SHP77 (cell line): Measurements from ENCODE around the gene STPG1.

Experiments used
- DNase-seq, 2 experiments: peaks; one replicate each; lab custom pipeline; 2025; lab: John Stamatoyannopoulos, UW

Gene STPG1

GRCh38 chr1:24392982-24393650 lies 20.5 kb downstream of the STPG1 start:
- DNase-seq = no peak

DNA sequence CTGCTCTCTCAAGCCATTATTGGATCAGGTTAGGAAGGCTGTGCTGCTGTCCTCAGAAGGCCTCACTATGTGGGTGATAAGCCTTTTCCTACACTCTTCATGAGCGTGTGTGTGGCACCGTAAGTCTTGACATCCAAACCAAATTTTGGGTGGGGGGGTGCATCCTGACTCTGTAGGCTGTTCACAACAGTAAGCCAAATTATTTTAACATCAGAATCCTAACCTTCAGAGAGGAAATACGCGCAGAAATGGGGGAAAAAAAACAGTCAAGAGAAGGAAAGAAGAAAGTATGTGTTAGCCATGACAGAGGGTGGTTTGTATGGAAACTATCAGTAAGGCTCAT lies 21.0 kb downstream of the STPG1 start:
- DNase-seq = no peak

GRCh38 chr1:24391882-24392603 lies 21.5 kb downstream of the STPG1 start:
- DNase-seq = peak; percentile 25 to 34

DNA sequence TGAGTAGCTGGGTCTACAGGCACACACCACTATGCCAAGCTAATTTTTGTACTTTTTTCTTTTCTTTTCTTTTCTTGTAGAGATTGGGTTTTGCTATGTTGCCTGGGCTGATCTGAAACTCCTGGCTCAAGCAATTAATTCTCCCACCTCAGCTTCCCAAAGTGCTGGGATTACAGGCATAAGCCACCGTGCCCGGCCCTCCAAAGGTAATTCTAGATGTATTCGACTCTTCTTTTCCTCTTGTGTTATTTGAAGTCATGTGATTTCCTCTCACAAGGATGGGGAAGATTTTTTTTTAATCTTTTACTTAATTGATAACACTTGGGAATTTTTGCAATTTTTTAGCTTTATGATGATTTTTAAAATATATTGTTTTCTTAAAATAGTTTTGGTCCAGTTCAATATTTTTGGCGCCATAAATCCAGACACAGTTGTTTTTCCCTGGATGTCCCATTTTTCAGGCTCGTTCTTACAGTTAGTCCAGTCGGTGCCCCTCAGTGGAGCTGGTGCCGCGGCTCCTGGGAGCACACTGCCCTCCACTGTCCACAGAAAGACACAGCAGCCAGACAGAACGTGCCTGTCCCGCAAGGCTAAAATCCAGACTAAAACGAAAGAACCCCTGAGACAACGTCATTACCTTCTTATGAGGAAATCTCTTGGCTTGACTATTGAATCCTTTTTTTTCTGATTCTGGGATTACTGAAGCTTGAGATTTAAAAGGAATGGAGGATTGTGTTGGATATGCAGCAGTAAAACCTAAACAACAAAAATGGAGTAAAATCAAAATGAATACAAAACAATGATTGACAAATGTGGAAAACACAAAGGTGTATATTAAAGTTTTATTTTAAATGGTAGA lies 22.4 kb downstream of the STPG1 start:
- DNase-seq = peak; percentile 19 to 55

GRCh38 chr1:24389231-24389678 lies 24.3 kb downstream of the STPG1 start:
- no peak for DNase-seq

DNA sequence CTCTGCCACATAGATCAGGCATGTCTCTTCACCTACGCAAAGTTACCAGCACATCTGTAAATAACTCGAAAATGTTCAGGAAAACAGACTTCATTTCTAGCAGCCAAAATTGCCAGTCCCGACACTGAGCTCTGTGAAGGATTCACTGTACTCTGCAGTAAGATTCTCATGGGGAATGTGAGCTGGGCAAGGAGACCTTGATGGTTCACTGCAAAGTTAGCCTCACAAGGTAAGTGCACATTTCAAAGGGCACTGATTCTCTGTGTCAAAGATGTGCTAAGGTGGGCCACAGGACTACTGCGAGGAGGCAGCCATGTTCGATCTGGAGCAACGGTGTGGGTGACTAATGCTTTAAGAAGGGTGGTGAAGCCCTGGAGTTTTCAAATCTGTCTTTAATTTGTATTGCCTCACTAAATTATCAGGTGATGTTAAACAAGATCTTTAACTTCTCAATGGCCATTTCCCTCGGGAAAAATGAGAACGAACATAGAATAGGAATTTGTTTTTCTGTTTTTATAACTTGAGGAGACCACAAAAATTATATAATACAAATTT lies 25.2 kb downstream of the STPG1 start:
- DNase-seq = no peak

DNA sequence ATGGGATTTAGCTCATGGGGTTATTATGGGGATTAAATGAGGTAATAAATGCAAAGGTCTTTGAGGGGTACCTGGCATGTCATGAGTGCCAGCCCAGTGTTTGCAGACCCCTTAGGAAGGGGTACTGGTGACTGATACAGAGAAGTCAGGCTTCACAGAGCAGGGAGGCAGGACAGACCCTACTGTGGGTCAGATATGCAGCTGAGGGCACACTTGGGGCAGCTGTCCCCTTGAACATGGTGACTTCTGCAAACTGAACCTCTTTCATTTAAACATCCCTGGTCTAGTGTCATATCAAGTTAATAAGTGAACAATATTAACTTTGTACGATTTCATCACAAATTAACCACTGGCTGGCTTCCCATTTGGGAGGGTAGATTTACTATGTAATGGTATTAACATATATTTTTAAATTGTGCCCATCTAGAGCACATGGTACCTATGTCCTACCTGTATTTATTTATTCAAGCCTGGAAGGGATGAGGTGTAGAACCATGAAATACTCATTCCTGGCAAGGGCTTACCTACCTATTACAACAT lies 25.9 kb downstream of the STPG1 start:
- DNase-seq = no peak

DNA sequence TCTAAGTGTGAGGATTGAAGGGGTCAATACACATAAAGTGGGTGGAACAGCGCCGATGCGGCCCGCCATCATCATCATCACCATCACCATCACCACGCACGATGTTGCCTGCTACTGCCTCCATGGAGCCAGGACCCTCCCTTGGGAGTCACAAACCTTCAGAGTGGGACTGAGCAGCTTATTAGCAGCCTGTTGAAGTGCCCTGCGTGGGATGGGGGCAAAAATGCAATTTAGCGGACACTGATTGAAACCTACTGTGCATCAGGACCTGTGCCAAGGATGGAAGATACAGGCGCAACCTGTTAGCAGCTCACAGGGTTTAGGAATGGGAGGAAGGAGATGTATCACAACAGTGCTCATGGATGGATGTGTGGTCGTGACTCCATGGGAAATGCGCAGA lies 26.7 kb downstream of the STPG1 start:
- no peak for DNase-seq

DNA sequence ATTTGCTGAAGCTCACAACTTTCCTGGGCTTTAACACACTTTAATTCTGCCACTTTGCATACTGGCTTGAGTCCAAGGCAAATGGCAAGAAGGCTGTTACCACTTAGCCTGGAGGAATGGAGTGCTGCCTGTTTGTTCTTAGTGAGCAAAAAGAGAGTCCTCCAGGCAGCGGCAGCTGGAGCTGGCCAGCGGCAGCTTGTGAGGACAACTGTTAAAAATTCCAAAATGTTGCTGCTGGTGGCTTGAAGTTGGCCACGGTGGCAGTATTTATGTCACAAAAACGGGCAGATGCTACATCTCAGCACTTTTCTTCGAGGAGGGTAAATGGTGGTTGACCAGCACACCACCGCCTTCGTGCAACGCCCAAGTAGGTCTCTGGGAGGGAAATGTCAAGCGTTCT lies 27.3 kb downstream of the STPG1 start:
- DNase-seq = no peak

- DNase-seq = no peak
Measured at GRCh38 chr1:24385160-24385940, 28.2 kb downstream of the STPG1 start.

- no peak for DNase-seq
Measured at GRCh38 chr1:24384251-24385090, 29.1 kb downstream of the STPG1 start.

DNA sequence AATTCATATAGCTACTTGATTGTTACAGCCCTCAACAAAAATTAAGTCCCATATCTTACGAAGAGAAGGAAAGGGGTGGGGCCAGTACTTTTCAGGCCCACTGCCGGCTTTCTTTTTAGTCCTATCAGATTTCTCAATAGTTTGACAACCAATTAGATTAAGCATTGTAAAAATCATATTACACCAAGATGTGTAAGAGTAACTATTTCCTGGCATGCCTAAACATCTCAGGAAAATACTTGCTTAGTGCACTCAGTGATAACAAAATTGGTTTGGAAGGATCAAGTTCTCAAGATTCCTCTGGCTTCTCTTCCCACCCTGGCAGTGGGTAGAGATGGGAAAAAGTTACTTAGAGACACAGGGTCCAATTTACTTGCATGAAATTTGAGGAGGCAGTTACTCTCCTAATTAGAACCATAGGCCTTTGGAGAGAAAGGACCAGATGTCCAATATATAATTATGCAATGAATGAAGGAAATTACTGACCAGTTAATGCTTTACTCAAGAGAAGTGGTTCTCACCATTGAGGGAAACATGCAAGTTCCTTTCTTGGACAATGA lies 30.1 kb downstream of the STPG1 start:
- DNase-seq = no peak

DNA sequence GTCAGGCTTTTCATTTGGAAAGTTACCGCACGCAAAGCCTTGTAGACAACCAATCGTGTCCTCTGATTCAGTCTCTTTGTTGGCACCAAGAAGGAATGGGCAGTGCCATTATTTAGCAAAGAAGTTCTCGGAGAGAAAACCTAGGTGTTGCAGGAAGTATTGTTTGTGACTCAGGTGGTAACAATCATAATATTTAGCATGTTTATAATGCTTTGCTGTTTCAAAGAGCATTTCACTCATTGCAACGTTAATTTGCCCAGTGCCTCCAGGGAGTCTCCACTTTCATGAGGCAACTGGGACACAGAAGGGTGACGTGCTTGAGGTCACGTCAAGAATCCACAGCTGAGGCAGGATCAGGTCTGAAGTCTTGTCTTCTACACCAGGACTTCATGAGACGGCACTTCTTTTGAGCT lies 31.4 kb downstream of the STPG1 start:
- DNase-seq = no peak

DNA sequence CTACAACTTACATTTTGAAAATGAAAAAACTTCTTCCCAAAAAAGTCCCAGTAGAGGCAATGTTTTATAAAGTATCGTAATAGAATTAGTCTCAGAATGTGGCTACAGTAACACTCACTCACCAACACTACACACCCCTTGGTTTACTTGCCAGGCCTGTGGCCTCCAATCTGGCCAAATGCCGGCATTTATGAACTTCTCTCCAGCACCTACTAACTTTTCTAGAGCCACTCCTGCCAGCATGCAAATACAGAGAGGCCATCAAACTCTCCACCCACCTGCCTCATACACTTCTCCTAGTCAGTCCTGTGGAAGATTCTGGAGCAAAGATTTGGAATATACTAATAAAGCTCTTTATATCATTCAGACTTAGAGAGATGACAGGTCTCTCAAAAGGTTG lies 32.3 kb downstream of the STPG1 start:
- no peak for DNase-seq

DNA sequence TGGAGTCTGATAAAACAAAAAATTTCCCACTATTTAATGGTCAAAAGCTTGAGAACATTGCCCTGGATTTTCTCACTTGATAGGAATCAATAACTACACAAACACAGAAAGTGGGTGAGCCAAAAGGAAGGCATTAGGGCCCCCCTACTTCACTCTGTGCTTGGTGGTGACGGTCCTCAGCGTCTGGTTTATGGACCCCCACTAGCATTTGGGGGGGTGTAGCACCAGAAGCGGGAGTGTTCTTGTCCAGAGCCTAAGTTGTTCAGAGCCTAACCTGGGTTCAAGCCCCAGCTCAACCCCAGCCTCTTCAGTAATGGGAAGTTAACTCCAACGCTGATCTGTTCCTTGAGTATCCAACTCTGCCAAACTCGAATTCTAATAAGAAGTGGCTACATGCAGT lies 33.1 kb downstream of the STPG1 start:
- no peak for DNase-seq

DNA sequence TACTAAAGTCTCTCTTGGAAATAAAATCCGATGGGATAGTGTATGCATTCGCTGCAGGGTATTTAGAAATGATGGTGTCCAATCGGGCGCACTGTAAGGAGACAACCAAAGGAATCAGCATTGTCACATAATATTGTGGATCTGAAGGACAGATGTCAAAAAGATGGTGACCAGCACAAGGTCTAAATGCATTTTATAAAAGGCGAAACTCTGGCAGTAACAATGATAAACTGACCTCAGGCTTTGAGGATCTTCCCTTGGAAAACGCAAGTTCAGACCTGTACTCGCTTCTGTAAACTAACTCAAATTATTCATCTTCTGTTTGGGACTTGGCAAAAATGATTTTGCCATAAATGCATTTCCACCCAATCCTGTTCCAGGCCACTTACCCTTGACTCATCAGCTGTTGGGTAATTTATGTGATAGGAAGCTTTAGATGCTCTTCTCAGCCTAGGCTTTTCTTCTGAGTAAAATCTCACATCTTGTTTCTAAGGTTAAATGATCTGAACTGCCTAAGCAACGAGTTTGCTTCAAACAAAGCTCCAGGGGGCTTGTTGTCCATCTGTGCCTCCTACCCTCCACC lies 33.8 kb downstream of the STPG1 start:
- no peak for DNase-seq

- no peak for DNase-seq
Measured at GRCh38 chr1:24374891-24375786, 38.4 kb downstream of the STPG1 start.

DNA sequence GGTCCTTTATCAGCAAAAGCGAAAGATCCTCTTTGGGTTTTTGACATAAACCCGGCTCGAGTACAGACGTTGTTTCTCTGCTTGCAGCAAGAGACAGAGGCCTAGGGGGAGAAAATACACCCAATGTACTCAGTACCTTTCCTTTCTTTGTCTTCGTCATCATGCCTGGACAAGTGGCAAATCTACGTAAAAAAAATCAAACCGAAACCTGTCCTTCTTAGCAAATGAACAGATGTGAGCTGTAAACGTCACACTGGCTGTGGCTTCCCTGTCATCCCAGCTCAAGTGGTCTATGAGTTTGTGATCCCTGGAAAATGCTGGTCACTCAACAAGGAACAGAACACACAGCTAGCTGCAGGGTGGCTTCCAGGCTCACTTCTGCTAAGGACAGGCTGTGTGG lies 39.9 kb downstream of the STPG1 start:
- DNase-seq = no peak

DNA sequence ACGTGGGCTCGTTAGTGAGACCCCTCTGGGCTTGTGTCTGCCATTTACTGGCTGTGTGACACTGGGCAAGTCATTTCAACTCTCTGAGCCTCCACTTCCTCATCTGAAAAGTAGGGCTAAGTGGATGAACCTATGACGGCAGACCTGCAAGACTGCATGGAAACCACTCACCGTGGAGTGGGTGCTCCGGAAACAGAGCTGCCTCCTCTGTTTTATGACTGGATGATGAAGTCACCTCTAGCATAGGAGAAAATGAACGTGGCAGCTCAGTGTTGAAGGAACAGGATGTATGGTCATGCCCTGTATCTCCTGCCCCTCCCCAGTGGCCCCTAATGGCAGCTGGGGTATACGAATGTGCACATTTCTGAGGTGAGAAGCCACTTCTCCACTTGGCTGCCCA lies 40.5 kb downstream of the STPG1 start:
- DNase-seq = no peak
